AG09319 (cell line): Measurements from ENCODE around the gene AVEN.

Source experiments
- DNase-seq: peaks from one replicate; pipeline ENCODE4 v3.0.0-alpha.2; 2010; ENCODE audit warnings: low read depth; ENCODE audit errors: extremely low read depth
- CTCF ChIP-seq: IDR thresholded peaks from 2 replicates; pipeline ENCODE4 v1.5.1; 2011; ENCODE audit warnings: low read depth, mild to moderate bottlenecking, inconsistent platforms, low read length, moderate library complexity

Gene AVEN

GRCh38 chr15:34065941-34066340 is 26.9 kb upstream of the AVEN start:
- DNase-seq = no peak
- no peak for TF ChIP-seq CTCF

GRCh38 chr15:34065261-34065660 is 26.3 kb upstream of the AVEN start:
- TF ChIP-seq CTCF = no peak

GRCh38 chr15:34064438-34064837 is 25.4 kb upstream of the AVEN start:
- TF ChIP-seq CTCF = no peak

More at GRCh38 chr15:34065261-34065660, 26.3 kb upstream of the AVEN start:
- DNase-seq = no peak

GRCh38 chr15:34059946-34060345 is 20.9 kb upstream of the AVEN start:
- no peak for DNase-seq
- no peak for TF ChIP-seq CTCF

More at GRCh38 chr15:34064438-34064837, 25.4 kb upstream of the AVEN start:
- DNase-seq = no peak

GRCh38 chr15:34059476-34059875 is 20.5 kb upstream of the AVEN start:
- no peak for TF ChIP-seq CTCF
- DNase-seq = no peak

GRCh38 chr15:34056911-34057310 is 17.9 kb upstream of the AVEN start:
- no peak for TF ChIP-seq CTCF
- DNase-seq = no peak

GRCh38 chr15:34055868-34056595 is 17.0 kb upstream of the AVEN start:
- no peak for TF ChIP-seq CTCF
- peak; percentile 28 for DNase-seq
